ENCODE data around the gene TSHZ2. TPM values are rescaled to one million over a fixed set of nuclear protein-coding genes. Genes with fewer than 3 reads are reported as not detected.

TSHZ2 gene
- total and polyA plus RNA-seq, 9 of the 15 experiments (the other 6 are each of a cell fraction or from before 2014, with no cell fraction given): 0.03 to 0.20 (median 0.05) TPM; not detected in 4

DNA sequence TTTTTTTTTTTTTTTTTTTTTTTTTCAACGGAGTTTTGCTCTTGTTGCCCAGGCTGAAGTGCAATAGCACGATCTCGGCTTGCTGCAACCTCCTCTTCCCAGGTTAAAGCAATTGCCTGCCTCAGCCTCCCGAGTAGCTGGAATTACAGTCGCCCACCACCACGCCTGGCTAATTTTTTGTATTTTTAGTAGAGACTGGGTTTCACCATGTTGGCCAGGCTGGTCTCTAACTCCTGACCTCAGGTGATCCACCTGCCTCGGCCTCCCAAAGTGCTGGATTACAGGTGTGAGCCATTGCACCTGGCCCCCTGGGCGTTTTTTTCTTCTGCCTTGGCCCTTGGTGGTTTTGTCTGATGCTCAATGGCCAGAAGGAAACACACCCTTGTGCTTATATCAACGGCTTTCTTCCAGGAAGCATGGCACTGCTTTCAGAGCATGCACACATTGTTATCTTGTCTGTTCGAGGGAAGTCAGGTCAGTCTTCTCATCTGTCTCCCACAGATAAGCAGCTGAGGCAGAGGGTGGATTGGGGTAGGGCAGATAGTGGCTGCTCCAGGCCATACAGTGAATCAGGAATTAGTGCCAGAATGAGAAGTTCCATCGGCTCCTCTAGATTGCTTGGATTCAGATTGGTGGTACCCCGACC, 203.1 kb downstream of the TSHZ2 start (continued):
- TF ChIP-seq VEZF1 (CRISPR knock-in tag; IDR thresholded peaks at IDR 0.05) (peak; percentile 83), TEAD1 (CRISPR knock-in tag; IDR thresholded peaks at IDR 0.05) (peak; percentile 57 to 92; a peak in 2 of 4 replicates), SMAD3 (CRISPR knock-in tag; conservative IDR thresholded peaks at IDR 0.05) (peak; percentile 88; the same call in 1 of the 2 replicates), ZZZ3 (IDR thresholded peaks at IDR 0.05) (no peak), BRF1 (IDR thresholded peaks at IDR 0.05; ENCODE audit: borderline replicate concordance, extremely low read depth, insufficient read length) (no peak), TAF1 (IDR thresholded peaks at IDR 0.05; ENCODE audit: control insufficient read depth, extremely low read depth, insufficient read depth, low read length, severe bottlenecking) (peak; percentile 68), HMBOX1 (IDR thresholded peaks at IDR 0.05) (peak; percentile 65; the same call in 1 of the 2 replicates), MTA1 (IDR thresholded peaks at IDR 0.05; ENCODE audit: borderline replicate concordance) (peak; percentile 94), ZNF253 (CRISPR knock-in tag; conservative IDR thresholded peaks at IDR 0.05) (no peak), ELF1 (tag; IDR thresholded peaks at IDR 0.05) (peak; percentile 84), PHB2 (IDR thresholded peaks at IDR 0.05; ENCODE audit: low read depth) (peak; percentile 98), LCOR (CRISPR knock-in tag; IDR thresholded peaks at IDR 0.05) (peak; percentile 92), KDM1A (IDR thresholded peaks at IDR 0.05) (peak; percentile 99 to 100), ZNF184 (CRISPR knock-in tag; IDR thresholded peaks at IDR 0.05) (no peak), ZNF324 (CRISPR knock-in tag; IDR thresholded peaks at IDR 0.05) (peak; percentile 12; the same call in 1 of the 2 replicates), RB1 (IDR thresholded peaks at IDR 0.05; ENCODE audit: low read depth) (peak; percentile 28; the same call in 1 of the 2 replicates), ZNF134 (CRISPR knock-in tag; conservative IDR thresholded peaks at IDR 0.05) (peak; percentile 61), CBFB (CRISPR knock-in tag; IDR thresholded peaks at IDR 0.05) (peak; percentile 92)
- TF ChIP-seq, protein P1, sequence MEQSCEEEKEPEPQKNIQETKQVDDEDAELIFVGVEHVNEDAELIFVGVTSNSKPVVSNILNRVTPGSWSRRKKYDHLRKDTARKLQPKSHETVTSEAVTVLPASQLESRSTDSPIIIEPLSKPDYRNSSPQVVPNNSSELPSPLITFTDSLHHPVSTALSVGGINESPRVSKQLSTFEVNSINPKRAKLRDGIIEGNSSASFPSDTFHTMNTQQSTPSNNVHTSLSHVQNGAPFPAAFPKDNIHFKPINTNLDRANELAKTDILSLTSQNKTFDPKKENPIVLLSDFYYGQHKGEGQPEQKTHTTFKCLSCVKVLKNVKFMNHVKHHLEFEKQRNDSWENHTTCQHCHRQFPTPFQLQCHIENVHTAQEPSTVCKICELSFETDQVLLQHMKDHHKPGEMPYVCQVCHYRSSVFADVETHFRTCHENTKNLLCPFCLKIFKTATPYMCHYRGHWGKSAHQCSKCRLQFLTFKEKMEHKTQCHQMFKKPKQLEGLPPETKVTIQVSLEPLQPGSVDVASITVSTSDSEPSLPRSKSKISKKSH (CRISPR knock-in tag; IDR thresholded peaks at IDR 0.05): no peak
- TF ChIP-seq, protein P2, sequence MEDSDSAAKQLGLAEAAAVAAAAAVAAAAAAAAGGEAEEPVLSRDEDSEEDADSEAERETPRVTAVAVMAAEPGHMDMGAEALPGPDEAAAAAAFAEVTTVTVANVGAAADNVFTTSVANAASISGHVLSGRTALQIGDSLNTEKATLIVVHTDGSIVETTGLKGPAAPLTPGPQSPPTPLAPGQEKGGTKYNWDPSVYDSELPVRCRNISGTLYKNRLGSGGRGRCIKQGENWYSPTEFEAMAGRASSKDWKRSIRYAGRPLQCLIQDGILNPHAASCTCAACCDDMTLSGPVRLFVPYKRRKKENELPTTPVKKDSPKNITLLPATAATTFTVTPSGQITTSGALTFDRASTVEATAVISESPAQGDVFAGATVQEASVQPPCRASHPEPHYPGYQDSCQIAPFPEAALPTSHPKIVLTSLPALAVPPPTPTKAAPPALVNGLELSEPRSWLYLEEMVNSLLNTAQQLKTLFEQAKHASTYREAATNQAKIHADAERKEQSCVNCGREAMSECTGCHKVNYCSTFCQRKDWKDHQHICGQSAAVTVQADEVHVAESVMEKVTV (CRISPR knock-in tag; IDR thresholded peaks at IDR 0.05): no peak
- TF ChIP-seq, protein P3, sequence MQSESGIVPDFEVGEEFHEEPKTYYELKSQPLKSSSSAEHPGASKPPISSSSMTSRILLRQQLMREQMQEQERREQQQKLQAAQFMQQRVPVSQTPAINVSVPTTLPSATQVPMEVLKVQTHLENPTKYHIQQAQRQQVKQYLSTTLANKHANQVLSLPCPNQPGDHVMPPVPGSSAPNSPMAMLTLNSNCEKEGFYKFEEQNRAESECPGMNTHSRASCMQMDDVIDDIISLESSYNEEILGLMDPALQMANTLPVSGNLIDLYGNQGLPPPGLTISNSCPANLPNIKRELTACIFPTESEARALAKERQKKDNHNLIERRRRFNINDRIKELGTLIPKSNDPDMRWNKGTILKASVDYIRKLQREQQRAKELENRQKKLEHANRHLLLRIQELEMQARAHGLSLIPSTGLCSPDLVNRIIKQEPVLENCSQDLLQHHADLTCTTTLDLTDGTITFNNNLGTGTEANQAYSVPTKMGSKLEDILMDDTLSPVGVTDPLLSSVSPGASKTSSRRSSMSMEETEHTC (IDR thresholded peaks at IDR 0.05): peak; percentile 78
- TF ChIP-seq, protein P4, sequence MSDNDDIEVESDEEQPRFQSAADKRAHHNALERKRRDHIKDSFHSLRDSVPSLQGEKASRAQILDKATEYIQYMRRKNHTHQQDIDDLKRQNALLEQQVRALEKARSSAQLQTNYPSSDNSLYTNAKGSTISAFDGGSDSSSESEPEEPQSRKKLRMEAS (CRISPR knock-in tag; IDR thresholded peaks at IDR 0.05): peak; percentile 97
